Cortex of kidney (tissue), 1 donor: ENCODE data around the gene PLA2G2A.

Experiments used
- DNase-seq: peaks from one replicate; lab custom pipeline; 2025; lab: John Stamatoyannopoulos, UW

PLA2G2A gene

DNA sequence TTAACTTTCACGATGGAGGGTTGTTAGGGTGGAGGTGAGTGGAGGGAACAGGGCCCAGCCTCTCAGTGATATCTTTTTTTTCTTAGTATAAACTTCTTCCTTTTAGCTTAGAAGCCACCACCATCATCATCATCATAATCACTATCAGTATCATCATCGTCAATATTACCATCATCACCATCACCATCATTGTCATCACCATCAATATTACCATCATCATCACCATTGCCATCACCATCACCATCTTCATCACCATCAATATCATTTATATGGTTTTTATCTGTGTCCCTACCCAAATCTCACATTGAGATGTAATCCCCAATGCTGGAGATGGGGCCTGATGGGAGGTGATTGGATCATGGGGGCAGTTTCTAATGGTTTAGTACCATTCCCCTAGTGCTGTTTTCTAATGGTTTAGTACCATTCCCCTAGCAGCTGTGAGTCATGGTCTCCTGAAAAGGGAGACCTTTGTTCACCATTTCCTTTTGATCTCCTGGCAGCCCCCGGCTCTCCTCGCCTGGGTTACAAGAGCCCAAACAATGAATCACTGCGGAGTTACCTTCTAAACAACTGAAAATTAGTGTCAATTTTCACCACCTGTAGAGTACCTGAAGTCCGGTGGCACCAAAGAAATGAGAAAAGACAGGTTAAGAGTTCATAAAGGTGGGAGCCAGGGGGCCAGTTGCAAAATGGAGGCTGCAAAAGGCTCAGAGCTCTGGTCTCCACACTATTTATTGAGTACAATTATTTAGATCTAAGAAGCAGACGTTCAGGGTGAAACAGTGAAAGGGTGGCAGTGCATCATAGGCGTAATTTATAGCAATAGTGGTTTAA is 52.9 kb downstream of the PLA2G2A start:
- DNase-seq: no peak
